PC-9 (cell line): ENCODE results near the gene C5orf63. TPM values are rescaled to one million over a fixed set of nuclear protein-coding genes. Genes with fewer than 3 reads are reported as not detected.

ENCODE experiments used
- BruUV-seq: library from RNA; stranded (reverse); fragments of 400-500 nt; replicated peaks from 2 replicates; lab custom pipeline; 2021; lab: Mats Ljungman, UMichigan
- CTCF ChIA-PET: fragments of 300-600 bp; sonication (Branson Sonifier 250); formaldehyde crosslinking; loops from one replicate; lab custom pipeline; 2022; ENCODE audit warnings: antibody characterized with exemption; lab: Charles Lee
- POLR2A ChIA-PET: fragments of 300-600 bp; sonication (Branson Sonifier 250); formaldehyde crosslinking; loops from one replicate; lab custom pipeline; 2022; ENCODE audit warnings: antibody characterized with exemption; ENCODE audit not compliant: unreplicated experiment; lab: Charles Lee
- DNase-seq, 2 experiments: peaks; one replicate each; pipeline versions ENCODE4 v3.0.0 to v3.0.0-alpha.2; 2015 to 2022; ENCODE audit warnings: mixed read lengths in 1 of 2
- H2AFZ ChIP-seq: fragments of 200-600 bp; sonication (generic); 2 replicates; pipeline ENCODE4 v1.8.1; 2017; ENCODE audit warnings: antibody characterized with exemption
- H3F3A ChIP-seq: fragments of 200-600 bp; sonication (generic); 2 replicates; pipeline ENCODE4 v1.8.1; 2017; ENCODE audit warnings: antibody characterized with exemption, mild to moderate bottlenecking, low read depth; ENCODE audit not compliant: insufficient read depth
- H3K27ac ChIP-seq: fragments of 200-600 bp; sonication (generic); 2 replicates; pipeline ENCODE4 v1.6.1; 2016; ENCODE audit warnings: mixed run types
- H3K27me3 ChIP-seq: fragments of 200-600 bp; sonication (generic); 2 replicates; pipeline ENCODE4 v1.6.1; 2016; ENCODE audit warnings: low read depth, mixed run types; ENCODE audit not compliant: insufficient read depth
- H3K36me3 ChIP-seq: fragments of 200-600 bp; sonication (generic); 2 replicates; pipeline ENCODE4 v1.6.1; 2016; ENCODE audit warnings: low read depth, mixed run types
- H3K4me1 ChIP-seq: fragments of 200-600 bp; sonication (generic); replicated peaks from 2 replicates; pipeline ENCODE4 v1.6.1; 2016; ENCODE audit warnings: mixed run types; ENCODE audit not compliant: insufficient read depth
- H3K4me2 ChIP-seq: fragments of 200-600 bp; sonication (generic); 2 replicates; pipeline ENCODE4 v1.6.1; 2017; ENCODE audit warnings: mixed run types
- H3K4me3 ChIP-seq: fragments of 200-600 bp; sonication (generic); 2 replicates; pipeline ENCODE4 v1.6.1; 2016; ENCODE audit warnings: mixed run types
- H3K79me2 ChIP-seq: fragments of 200-600 bp; sonication (generic); 2 replicates; pipeline ENCODE4 v1.6.1; 2017; ENCODE audit warnings: low read depth, mixed run types
- H3K9me2 ChIP-seq: fragments of 200-600 bp; sonication (generic); 2 replicates; pipeline ENCODE4 v1.8.1; 2017; ENCODE audit warnings: mild to moderate bottlenecking; ENCODE audit not compliant: insufficient read depth
- H3K9me3 ChIP-seq: fragments of 200-600 bp; sonication (generic); 2 replicates; pipeline ENCODE4 v1.8.1; 2016; ENCODE audit warnings: low read depth; ENCODE audit not compliant: insufficient read depth
- H4K20me1 ChIP-seq: fragments of 200-600 bp; sonication (generic); 2 replicates; pipeline ENCODE4 v1.8.1; 2017; ENCODE audit not compliant: insufficient read depth
- EZH2 ChIP-seq: fragments of 200-600 bp; sonication (generic); IDR thresholded peaks from 2 replicates; pipeline ENCODE4 v1.8.0; 2017; ENCODE audit warnings: antibody characterized with exemption, low read depth
- intact Hi-C: fragments of 100-400 bp; cut with micrococcal nuclease; formaldehyde crosslinking; loops from one replicate; pipeline ENCODE4 v1.10.0; 2022; ENCODE audit not compliant: unreplicated experiment
- total RNA-seq: library from RNA; stranded (reverse); gene quantifications from 2 replicates; pipeline ENCODE4 v1.2.3, GENCODE V29; 2021
- TF ChIP-seq, protein P1 (sequence below): fragments of 200-600 bp; sonication (generic); conservative IDR thresholded peaks from 2 replicates; pipeline ENCODE4 v1.6.1; 2017; ENCODE audit warnings: mixed run types, antibody characterized with exemption, mild to moderate bottlenecking, moderate library complexity

Gene C5orf63
- total RNA-seq, 1 experiment from 2014 or later = 9.8 TPM

DNA sequence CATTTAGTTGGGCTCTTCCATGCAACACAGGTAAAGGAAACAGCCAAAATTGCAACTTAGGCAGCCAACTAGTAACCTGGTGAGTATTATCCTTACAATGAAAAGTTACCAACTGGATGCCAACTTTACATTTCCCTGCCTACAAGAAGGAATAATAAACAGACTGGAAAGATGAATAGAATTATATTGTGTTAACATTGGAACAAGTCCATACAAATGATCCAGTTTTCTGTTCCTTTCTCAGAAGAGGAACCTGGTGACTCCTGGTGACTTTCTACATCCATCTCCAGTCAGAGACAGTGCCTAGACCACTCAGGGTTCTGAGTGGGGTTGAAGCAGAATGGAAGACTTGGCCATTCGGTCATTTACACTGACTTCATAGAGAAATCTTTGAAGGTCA lies 63.5 kb downstream of the C5orf63 start:
- Histone ChIP-seq H3K4me2 (no peak overlapping the region), H3K27ac (no peak overlapping the region), H3K9me3 (no peaks in the 10 kb centered on the region), H2AFZ (no peak overlapping the region), H3K9me2 (no peaks in the 10 kb centered on the region), H3K4me1 (no peaks in the 10 kb centered on the region), H3K27me3 (no peaks in the 10 kb centered on the region), H3K4me3 (no peak overlapping the region), H3K79me2 (no peaks in the 10 kb centered on the region), H3F3A (0 out of 2 replicates have a peak, but pooled peaks cover 4% of the 10 kb centered on the region), H4K20me1 (no peaks in the 10 kb centered on the region), H3K36me3 (no peaks in the 10 kb centered on the region)
- DNase-seq = no peak
- no peak for TF ChIP-seq EZH2
- TF ChIP-seq, protein P1, sequence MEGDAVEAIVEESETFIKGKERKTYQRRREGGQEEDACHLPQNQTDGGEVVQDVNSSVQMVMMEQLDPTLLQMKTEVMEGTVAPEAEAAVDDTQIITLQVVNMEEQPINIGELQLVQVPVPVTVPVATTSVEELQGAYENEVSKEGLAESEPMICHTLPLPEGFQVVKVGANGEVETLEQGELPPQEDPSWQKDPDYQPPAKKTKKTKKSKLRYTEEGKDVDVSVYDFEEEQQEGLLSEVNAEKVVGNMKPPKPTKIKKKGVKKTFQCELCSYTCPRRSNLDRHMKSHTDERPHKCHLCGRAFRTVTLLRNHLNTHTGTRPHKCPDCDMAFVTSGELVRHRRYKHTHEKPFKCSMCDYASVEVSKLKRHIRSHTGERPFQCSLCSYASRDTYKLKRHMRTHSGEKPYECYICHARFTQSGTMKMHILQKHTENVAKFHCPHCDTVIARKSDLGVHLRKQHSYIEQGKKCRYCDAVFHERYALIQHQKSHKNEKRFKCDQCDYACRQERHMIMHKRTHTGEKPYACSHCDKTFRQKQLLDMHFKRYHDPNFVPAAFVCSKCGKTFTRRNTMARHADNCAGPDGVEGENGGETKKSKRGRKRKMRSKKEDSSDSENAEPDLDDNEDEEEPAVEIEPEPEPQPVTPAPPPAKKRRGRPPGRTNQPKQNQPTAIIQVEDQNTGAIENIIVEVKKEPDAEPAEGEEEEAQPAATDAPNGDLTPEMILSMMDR = no peak
- intact Hi-C loops = no loop called here
- ChIA-PET CTCF (no interaction called here), POLR2A (no interaction called here)
- BruUV-seq = no TSS peak

DNA sequence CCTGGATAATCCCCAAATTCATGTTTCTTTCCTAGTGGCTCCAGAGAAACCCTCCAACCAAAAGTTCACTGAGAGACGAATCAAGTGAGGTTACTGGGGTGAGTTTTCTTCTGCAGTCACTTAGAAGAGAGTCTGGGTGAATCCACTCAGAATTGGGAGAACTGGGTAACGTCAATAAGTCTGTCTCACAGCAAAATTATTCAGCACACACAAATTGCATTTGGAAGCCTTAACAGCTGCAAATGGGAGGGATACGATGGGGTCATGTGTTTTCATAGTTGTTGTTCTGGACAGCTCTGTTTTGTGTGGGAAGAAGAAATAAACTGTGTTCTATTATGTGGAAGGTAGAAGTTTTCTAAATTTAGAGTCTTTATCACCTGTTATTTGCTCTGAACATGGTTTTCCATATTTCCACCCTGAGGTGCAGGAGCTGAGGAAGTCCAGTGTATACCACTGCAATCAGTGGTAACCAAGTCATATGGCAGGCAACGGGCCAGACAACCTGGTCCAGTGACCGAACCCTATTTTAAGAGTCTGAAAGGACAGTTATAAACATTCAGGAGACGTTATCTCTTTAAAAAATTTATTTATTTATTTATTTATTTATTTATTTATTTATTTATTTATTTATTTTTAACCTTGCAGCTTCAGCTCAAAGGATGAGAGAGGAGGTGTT lies 64.9 kb downstream of the C5orf63 start:
- Histone ChIP-seq H3K36me3 (no peaks in the 10 kb centered on the region), H3K27ac (no peak overlapping the region), H4K20me1 (no peaks in the 10 kb centered on the region), H3F3A (0 out of 2 replicates have a peak, but pooled peaks cover 4% of the 10 kb centered on the region), H3K9me3 (no peaks in the 10 kb centered on the region), H3K4me3 (no peak overlapping the region), H3K27me3 (no peaks in the 10 kb centered on the region), H3K79me2 (no peaks in the 10 kb centered on the region), H3K9me2 (no peaks in the 10 kb centered on the region), H3K4me2 (no peak overlapping the region), H2AFZ (peak overlapping the region; percentile 39; the same call in 1 of the 2 replicates), H3K4me1 (no peaks in the 10 kb centered on the region)
- no peak for TF ChIP-seq EZH2
- TF ChIP-seq, protein P1 = no peak
- no peak for DNase-seq
- BruUV-seq = no TSS peak
- POLR2A ChIA-PET = no interaction called here
- intact Hi-C loops = no loop called here
- CTCF ChIA-PET = no interaction called here

DNA sequence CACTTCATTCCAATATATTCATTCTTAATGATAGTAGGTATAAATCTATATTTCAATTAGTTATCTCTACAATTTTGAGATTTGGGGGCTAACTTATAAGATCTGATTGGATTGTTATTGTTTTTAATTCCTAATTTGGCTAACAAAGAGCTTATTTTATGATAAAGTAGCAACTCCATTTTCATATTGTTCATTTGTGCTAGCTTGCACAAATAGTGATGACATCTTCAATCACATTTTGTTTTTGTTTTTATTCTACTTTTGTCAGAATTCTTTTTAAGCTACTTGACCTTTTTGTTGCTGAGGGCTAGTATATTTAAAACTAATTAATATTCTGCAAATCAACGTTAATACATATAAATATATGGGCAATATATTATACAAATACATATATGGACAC lies 65.8 kb downstream of the C5orf63 start:
- no peak overlapping the region for H3K4me3 ChIP-seq
- H3K27me3 ChIP-seq = no peaks in the 10 kb centered on the region
- no peaks in the 10 kb centered on the region for H3K36me3 ChIP-seq
- H2AFZ ChIP-seq = no peak overlapping the region
- DNase-seq = no peak
- no peaks in the 10 kb centered on the region for H3K9me3 ChIP-seq
- H3K4me2 ChIP-seq = no peak overlapping the region
- intact Hi-C loops = no loop called here
- H4K20me1 ChIP-seq = no peaks in the 10 kb centered on the region
- H3K9me2 ChIP-seq = no peaks in the 10 kb centered on the region
- ChIA-PET CTCF (no interaction called here), POLR2A (no interaction called here)
- H3F3A ChIP-seq = 0 out of 2 replicates have a peak, but pooled peaks cover 4% of the 10 kb centered on the region
- no peak for TF ChIP-seq EZH2
- TF ChIP-seq, protein P1 = no peak
- BruUV-seq = no TSS peak
- no peak overlapping the region for H3K27ac ChIP-seq
- no peaks in the 10 kb centered on the region for H3K79me2 ChIP-seq
- H3K4me1 ChIP-seq = no peaks in the 10 kb centered on the region
